Activated T-helper 17 cell treated with anti-CD3 and anti-CD28 coated beads, Interleukin-2, amount 50 U/mL, for 72 hours (primary cell): ENCODE results near the gene ELL2. TPM values are rescaled to one million over a fixed set of nuclear protein-coding genes. Genes with fewer than 3 reads are reported as not detected.

Experiments used
- ATAC-seq: fragments of 150-1000 bp; cut with Tn5 transposase; replicated peaks from 2 replicates; pipeline ENCODE4 v1.10.0; 2021; ENCODE audit warnings: mild to moderate bottlenecking, moderate library complexity
- H3K27ac Mint-ChIP-seq: one replicate; pipeline ENCODE4 v1.8.0; 2022; ENCODE audit warnings: mixed read lengths
- H3K27me3 Mint-ChIP-seq: one replicate; pipeline ENCODE4 v1.8.0; 2022; ENCODE audit warnings: mixed read lengths
- H3K36me3 Mint-ChIP-seq: one replicate; pipeline ENCODE4 v1.8.0; 2022; ENCODE audit warnings: low read depth, mild to moderate bottlenecking, mixed read lengths
- H3K4me1 Mint-ChIP-seq: one replicate; pipeline ENCODE4 v1.8.0; 2022; ENCODE audit warnings: mixed read lengths
- H3K4me3 Mint-ChIP-seq: one replicate; pipeline ENCODE4 v1.8.0; 2022; ENCODE audit warnings: mild to moderate bottlenecking, mixed read lengths
- H3K9me3 Mint-ChIP-seq: one replicate; pipeline ENCODE4 v1.8.0; 2022; ENCODE audit warnings: mixed read lengths
- total RNA-seq, 2 donors: library from RNA; stranded (reverse); gene quantifications; one replicate each; pipeline ENCODE4 v1.2.3, GENCODE V29; 2022

Gene ELL2
- total RNA-seq, 2 donors from 2014 or later, result 159 to 172 TPM

DNA sequence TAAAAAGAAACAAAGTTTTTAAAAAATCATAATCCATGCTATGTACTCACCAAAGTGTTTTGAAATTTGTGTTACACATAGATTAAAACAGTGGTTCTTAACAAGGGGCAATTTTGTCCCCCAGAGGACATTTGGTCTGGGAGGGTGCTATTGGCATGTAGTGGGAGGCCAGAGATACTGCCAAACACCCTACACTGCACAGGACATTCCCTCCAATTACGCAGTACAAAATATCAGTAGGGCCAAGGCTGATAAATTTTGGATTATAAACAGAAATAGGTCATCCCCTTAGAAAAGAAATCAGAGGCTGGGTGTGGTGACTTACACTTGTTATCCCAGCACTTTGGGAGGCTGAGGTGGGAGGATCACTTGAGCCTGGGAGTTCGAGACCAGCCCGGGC lies 38.9 kb downstream of the ELL2 start:
- Mint-ChIP-seq H3K9me3 (no peaks in the 10 kb centered on the region), H3K4me1 (peaks cover 6% of the 10 kb centered on the region), H3K27ac (no peak overlapping the region), H3K36me3 (peaks cover 71% of the 10 kb centered on the region), H3K27me3 (no peaks in the 10 kb centered on the region), H3K4me3 (no peak overlapping the region)
- ATAC-seq, result no peak

DNA sequence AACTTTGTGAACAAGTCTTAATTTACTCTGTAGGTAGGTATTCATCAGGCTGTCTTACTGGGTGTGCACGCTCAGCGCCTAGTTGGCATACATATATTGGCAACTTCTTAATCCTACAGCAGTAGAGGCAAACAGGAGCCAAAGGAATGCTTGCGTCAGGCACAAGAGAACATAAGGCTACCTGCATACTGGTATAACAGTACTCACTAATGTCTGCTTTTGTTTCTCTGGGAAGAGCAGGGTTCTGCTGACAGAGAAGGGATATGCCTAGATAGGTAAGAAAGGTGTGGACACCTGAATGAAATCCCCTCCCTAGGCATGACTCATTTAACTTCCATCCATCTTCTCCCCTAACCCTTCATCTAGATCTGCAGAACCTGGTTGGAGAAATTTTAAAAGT lies 40.1 kb downstream of the ELL2 start:
- no peak for ATAC-seq
- H3K27me3 Mint-ChIP-seq, result no peaks in the 10 kb centered on the region
- H3K27ac Mint-ChIP-seq, result no peak overlapping the region
- peaks cover 5% of the 10 kb centered on the region for H3K4me1 Mint-ChIP-seq
- no peak overlapping the region for H3K4me3 Mint-ChIP-seq
- no peaks in the 10 kb centered on the region for H3K9me3 Mint-ChIP-seq
- peaks cover 84% of the 10 kb centered on the region for H3K36me3 Mint-ChIP-seq

GRCh38 chr5:95920822-95921221 lies 40.8 kb downstream of the ELL2 start:
- no peak for ATAC-seq
- no peaks in the 10 kb centered on the region for H3K27me3 Mint-ChIP-seq
- H3K4me3 Mint-ChIP-seq, result no peak overlapping the region
- no peaks in the 10 kb centered on the region for H3K9me3 Mint-ChIP-seq
- no peak overlapping the region for H3K27ac Mint-ChIP-seq
- H3K36me3 Mint-ChIP-seq, result peaks cover 85% of the 10 kb centered on the region
- H3K4me1 Mint-ChIP-seq, result peaks cover 6% of the 10 kb centered on the region

DNA sequence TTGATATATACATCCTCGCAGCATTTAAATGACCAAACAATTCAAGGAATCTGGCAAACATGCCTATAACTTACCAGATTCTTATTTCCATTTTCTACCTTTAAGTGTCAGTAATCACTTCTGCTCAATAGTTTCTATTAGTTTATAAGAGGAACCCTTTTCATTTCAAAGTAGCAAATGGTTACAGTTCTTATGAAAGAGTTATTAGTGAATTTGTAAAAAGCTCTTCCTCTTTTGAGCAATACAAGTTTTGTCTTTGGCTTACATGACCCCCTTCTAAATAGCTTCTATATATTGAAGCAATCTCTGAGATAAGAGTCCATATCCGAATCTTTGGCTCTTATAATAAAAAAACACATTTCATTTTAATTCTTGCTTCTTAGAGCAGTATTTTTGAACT lies 42.0 kb downstream of the ELL2 start:
- Mint-ChIP-seq H3K4me1 (peaks cover 6% of the 10 kb centered on the region), H3K4me3 (no peak overlapping the region), H3K27me3 (no peaks in the 10 kb centered on the region), H3K36me3 (peaks cover 90% of the 10 kb centered on the region), H3K9me3 (no peaks in the 10 kb centered on the region), H3K27ac (no peak overlapping the region)
- no peak for ATAC-seq

GRCh38 chr5:95918421-95919006 lies 43.1 kb downstream of the ELL2 start:
- no peak overlapping the region for H3K4me3 Mint-ChIP-seq
- peaks cover 94% of the 10 kb centered on the region for H3K36me3 Mint-ChIP-seq
- no peaks in the 10 kb centered on the region for H3K9me3 Mint-ChIP-seq
- no peak for ATAC-seq
- H3K4me1 Mint-ChIP-seq, result peaks cover 6% of the 10 kb centered on the region
- no peak overlapping the region for H3K27ac Mint-ChIP-seq
- H3K27me3 Mint-ChIP-seq, result no peaks in the 10 kb centered on the region

- ATAC-seq, result no peak
- no peaks in the 10 kb centered on the region for H3K27me3 Mint-ChIP-seq
- peaks cover 6% of the 10 kb centered on the region for H3K4me1 Mint-ChIP-seq
- no peaks in the 10 kb centered on the region for H3K9me3 Mint-ChIP-seq
- H3K4me3 Mint-ChIP-seq, result no peak overlapping the region
- H3K36me3 Mint-ChIP-seq, result peaks cover 96% of the 10 kb centered on the region
- H3K27ac Mint-ChIP-seq, result no peak overlapping the region
Measured at GRCh38 chr5:95917207-95917606, 44.4 kb downstream of the ELL2 start.

DNA sequence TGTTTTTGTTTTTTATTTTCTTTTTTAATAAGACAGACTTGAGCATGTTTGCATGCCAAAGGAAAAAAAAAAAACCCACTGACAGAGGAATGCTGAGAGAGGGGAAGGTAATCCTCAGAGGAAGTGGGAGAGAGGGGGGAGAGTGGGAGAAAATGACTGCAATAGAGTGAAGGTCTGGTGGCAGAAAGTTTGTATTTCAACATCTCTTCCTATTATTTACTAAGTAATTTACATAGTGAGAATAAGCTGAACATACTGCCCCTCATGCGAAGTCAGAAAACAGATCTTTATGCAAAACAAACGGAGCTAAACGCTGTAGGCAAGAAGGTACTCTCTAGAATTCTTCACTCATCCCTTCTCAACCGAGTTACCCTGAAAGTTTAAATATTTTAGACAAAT lies 45.0 kb downstream of the ELL2 start:
- Mint-ChIP-seq H3K27me3 (no peaks in the 10 kb centered on the region), H3K4me1 (peaks cover 6% of the 10 kb centered on the region), H3K27ac (peak overlapping the region; percentile 6), H3K36me3 (peaks cover 96% of the 10 kb centered on the region), H3K4me3 (no peak overlapping the region), H3K9me3 (no peaks in the 10 kb centered on the region)
- no peak for ATAC-seq

DNA sequence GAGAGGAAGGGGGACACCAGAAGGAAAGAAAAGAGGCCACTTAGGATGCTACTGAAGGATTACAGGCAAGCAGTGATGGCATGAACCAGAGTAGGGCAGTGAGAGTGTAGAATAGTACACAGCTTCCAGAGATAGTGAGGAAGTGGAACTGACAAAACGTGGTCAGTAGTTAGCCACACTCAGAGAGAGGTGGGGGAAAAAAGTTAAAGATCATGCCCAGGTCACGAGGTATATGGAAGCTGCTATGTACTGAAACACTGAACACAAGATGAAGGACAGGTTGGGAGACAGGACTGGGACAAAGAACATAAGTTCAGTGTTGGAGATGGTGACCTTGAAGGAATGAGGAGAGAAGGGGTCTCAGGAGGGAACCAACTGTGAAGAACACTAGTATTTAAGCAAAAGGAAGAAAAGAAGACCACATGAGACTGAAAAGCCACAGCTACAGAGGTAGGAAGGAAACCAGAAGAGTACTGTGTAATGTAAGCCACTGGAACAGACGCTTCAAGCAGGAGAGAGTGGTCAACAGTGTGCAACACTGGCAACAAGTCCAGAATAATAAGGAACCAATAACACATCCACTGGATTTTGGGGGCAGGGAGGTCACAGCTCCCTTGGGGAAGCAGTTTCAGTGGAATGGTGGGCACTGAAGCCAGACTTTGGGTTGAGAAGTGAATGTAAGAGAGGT lies 45.5 kb downstream of the ELL2 start:
- peak overlapping the region; percentile 6 for H3K27ac Mint-ChIP-seq
- peaks cover 7% of the 10 kb centered on the region for H3K4me1 Mint-ChIP-seq
- peaks cover 96% of the 10 kb centered on the region for H3K36me3 Mint-ChIP-seq
- ATAC-seq, result no peak
- no peaks in the 10 kb centered on the region for H3K27me3 Mint-ChIP-seq
- H3K9me3 Mint-ChIP-seq, result no peaks in the 10 kb centered on the region
- H3K4me3 Mint-ChIP-seq, result no peak overlapping the region

GRCh38 chr5:95913663-95914062 lies 48.0 kb downstream of the ELL2 start:
- Mint-ChIP-seq H3K4me1 (peaks cover 15% of the 10 kb centered on the region), H3K4me3 (no peak overlapping the region), H3K36me3 (peaks cover 98% of the 10 kb centered on the region), H3K27me3 (no peaks in the 10 kb centered on the region), H3K27ac (no peak overlapping the region), H3K9me3 (no peaks in the 10 kb centered on the region)
- no peak for ATAC-seq

DNA sequence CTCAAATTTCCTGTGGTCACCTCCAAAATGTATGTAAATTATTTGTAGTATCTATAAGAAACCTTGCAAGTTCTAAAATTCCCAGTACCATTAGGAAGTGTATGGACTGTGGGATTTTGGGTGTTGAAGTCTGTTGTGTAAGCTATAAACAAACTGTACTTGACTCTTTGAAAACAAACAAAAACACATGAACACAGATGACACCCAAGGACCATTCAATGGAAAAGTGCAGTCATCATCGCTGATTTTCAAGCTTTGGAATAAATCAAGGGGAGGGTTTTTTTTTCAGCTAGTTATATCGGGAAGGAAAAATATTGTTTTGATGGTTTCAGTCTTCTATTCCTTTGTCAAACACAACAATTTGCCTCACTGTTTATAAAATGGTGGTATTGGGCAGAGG lies 49.6 kb downstream of the ELL2 start:
- H3K4me3 Mint-ChIP-seq, result no peak overlapping the region
- no peaks in the 10 kb centered on the region for H3K9me3 Mint-ChIP-seq
- no peaks in the 10 kb centered on the region for H3K27me3 Mint-ChIP-seq
- peaks cover 15% of the 10 kb centered on the region for H3K4me1 Mint-ChIP-seq
- H3K36me3 Mint-ChIP-seq, result peaks cover 97% of the 10 kb centered on the region
- no peak for ATAC-seq
- H3K27ac Mint-ChIP-seq, result no peak overlapping the region

- Mint-ChIP-seq H3K4me3 (no peak overlapping the region), H3K27me3 (no peaks in the 10 kb centered on the region), H3K27ac (no peak overlapping the region), H3K36me3 (peaks cover 95% of the 10 kb centered on the region), H3K9me3 (no peaks in the 10 kb centered on the region), H3K4me1 (peaks cover 9% of the 10 kb centered on the region)
- no peak for ATAC-seq
Measured at GRCh38 chr5:95910521-95910920, 51.1 kb downstream of the ELL2 start.

GRCh38 chr5:95909738-95910137 lies 51.9 kb downstream of the ELL2 start:
- Mint-ChIP-seq H3K27ac (no peak overlapping the region), H3K27me3 (no peaks in the 10 kb centered on the region), H3K4me1 (peaks cover 9% of the 10 kb centered on the region), H3K9me3 (no peaks in the 10 kb centered on the region), H3K4me3 (no peak overlapping the region), H3K36me3 (peaks cover 97% of the 10 kb centered on the region)
- ATAC-seq, result no peak

GRCh38 chr5:95908799-95909198 lies 52.9 kb downstream of the ELL2 start:
- Mint-ChIP-seq H3K4me1 (peaks cover 11% of the 10 kb centered on the region), H3K9me3 (no peaks in the 10 kb centered on the region), H3K27me3 (no peaks in the 10 kb centered on the region), H3K36me3 (peaks cover 95% of the 10 kb centered on the region), H3K4me3 (no peak overlapping the region), H3K27ac (no peak overlapping the region)
- no peak for ATAC-seq

DNA sequence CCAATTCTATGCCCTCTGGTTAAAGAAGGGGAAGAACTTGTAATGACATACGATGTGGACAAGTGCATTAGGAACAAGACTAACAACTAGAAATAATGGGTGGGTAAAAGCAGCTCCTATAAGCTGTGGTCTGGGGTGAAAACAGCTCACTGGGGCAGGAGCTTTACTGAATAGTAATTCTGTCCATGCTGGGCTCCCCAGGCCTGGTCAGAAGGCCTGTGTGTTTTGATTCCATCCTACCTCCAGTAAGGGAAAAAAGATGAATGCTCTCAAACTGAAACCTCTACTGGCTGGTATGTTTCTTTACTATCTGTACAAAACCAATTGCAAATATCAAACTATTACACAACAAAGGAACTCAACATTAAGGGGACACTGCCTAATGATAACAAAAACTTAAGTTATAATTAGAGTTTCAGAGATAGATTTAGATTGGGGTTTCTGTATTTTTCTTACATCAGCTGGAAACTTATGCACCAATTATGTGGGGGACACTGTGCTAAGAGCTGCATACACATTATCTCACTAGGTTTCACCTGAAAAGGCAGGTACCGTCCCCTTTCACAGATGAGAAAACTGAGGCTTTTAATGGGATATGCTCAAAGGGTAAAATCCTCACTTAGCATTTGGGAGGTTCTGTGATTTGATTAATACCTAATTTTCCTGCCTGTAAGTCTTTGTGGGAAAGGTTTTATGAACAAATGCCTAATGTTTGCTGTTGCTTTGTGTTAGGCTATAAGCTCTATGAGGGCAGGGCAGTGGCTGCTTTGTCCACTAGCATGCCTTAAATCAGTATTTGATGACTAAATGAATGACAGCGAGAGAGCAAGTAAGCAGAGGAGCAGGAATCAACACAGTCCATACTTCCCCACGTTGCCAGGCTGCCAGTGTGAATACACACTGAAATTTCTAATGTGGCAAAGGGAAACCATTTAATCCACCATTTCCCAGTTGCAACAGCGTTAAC lies 53.6 kb downstream of the ELL2 start:
- Mint-ChIP-seq H3K36me3 (peaks cover 95% of the 10 kb centered on the region), H3K9me3 (no peaks in the 10 kb centered on the region), H3K4me3 (no peak overlapping the region), H3K27me3 (no peaks in the 10 kb centered on the region), H3K27ac (no peak overlapping the region), H3K4me1 (peaks cover 15% of the 10 kb centered on the region)
- ATAC-seq, result no peak
